Cardiac septum (tissue), 1 donor: ENCODE measurements around the gene TBC1D2B. TPM values are rescaled to one million over a fixed set of nuclear protein-coding genes. Genes with fewer than 3 reads are reported as not detected.
"Not testable (repeated sequence)": the region's sequence is repeated elsewhere in the genome, so short reads cannot be mapped to it uniquely, and the experiment has no call there.

Experiments
- DNase-seq: peaks from one replicate; pipeline ENCODE4 v3.0.0-alpha.2; 2020; ENCODE audit warnings: low spot score
- intact Hi-C: fragments of 100-400 bp; cut with DNase I; formaldehyde crosslinking; loops from one replicate; pipeline ENCODE4 v1.14.0; 2022
- total RNA-seq: library from RNA; stranded (reverse); fragmentation: NEBNext Ultra II Directional; extraction: Animal tissue kit (Norgen Biotek cat#: 25700); gene quantifications from one replicate; pipeline ENCODE4 v1.2.1, GENCODE V29; 2021
- donor health status: DM: no; HTN: no; CAD: no.

The TBC1D2B gene
- total RNA-seq, 1 donor from 2014 or later: 11.3 TPM

GRCh38 chr15:77996713-77997171 is 80.8 kb downstream of the TBC1D2B start:
- DNase-seq, intact Hi-C loops: not testable (repeated sequence)

- intact Hi-C loops, DNase-seq: not testable (repeated sequence)
These were observed 81.3 kb downstream of the TBC1D2B start for GRCh38 chr15:77996226-77996625.

DNA sequence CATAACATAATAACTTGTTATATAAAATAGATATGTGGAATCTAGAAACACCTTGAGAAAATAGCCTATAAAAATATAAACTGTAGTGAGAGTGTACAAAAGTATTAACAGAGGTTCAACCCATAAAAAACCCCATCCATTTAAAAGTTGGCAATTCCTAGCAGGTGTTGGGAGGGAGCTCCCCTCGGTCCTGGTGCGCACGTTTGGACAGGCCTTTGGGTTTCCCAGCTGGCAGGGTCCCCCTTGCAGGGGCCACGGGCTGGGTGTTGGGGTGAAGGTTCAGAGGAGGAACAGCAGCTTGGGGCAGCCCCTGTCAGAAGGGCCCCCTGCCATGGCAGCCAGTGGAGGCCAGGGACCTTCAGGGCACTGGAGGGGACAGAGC is 82.0 kb downstream of the TBC1D2B start:
- intact Hi-C loops, DNase-seq: not testable (repeated sequence)

- intact Hi-C loops: loop anchor here (5.0 kb wide), 1 partner anchor 62 kb away; no protein-coding TSS in a partner anchor
- DNase-seq: not testable (repeated sequence)
These were observed 82.5 kb downstream of the TBC1D2B start for GRCh38 chr15:77994893-77995536.

DNA sequence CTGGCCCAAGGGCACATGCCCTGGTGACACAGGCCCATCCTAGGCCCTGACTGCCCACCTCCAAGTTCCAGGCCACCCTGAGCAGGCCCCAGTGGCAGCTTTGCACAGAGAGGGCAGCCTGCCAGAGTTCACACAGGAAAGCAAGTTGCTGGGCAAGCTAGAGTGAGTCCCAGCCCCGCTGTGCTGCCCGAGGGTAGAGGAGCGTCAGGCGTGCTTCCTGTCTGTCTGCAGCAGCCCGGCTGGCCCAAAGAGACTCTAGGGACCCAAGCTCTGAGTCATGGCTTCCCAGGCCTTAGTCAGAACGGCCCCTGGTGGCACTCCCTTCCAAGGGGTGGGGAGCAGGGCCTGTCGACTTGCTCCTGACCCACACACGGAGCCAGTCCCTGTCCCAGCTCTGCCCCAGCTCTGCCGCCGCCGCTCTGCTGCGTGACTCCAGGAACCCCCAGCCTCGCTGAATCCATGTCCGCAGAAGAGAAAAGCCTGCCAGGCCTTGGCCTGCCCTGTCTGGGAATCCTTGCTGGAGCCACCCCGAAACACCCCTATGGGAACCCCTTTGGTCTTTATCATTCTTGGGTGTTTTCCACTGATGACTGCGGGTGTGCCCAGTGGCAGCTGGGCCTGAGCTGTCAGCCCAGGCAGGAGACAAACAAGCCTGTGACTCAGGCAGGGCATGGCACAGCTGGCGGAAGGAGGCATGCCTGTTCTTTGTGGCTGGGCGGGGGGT is 83.4 kb downstream of the TBC1D2B start:
- DNase-seq: peak; percentile 90
- intact Hi-C loops: loop anchor here (2.0 to 5.0 kb wide), 2 partner anchors 19 to 63 kb away; no protein-coding TSS in a partner anchor

DNA sequence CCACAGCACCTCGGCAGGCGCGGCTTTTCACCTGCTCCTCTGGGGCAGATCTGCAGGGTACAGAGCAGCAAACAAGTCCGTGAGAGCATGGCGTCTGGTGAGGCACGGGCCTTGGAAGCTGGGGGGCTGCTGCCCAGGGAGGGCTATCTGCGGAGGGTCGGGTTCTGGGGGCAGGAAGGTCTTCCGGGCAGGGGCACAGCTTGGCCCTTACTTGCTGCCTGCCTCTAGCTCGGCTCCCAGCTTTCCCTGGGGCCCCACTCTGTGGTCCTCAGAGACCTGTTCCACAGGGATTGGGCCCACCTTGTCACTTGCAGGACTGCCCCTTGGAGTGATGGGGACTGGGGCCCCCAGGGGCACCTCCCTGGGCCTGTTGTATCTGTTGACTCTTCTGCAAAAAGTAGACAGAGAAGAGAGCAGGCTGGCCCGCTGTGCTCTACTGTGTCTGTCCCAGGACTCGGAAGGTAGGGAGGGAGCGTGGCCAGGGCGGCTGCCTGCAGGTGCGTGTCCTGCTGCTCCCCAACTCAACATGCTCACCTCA is 84.1 kb downstream of the TBC1D2B start:
- intact Hi-C loops: loop anchor here (2.0 to 5.0 kb wide), 2 partner anchors 19 to 64 kb away; no protein-coding TSS in a partner anchor
- no peak for DNase-seq

GRCh38 chr15:77992356-77993222 is 84.9 kb downstream of the TBC1D2B start:
- intact Hi-C loops: loop anchor here (2.0 to 5.0 kb wide), 2 partner anchors 18 to 65 kb away; no protein-coding TSS in a partner anchor
- peak; percentile 31 for DNase-seq

DNA sequence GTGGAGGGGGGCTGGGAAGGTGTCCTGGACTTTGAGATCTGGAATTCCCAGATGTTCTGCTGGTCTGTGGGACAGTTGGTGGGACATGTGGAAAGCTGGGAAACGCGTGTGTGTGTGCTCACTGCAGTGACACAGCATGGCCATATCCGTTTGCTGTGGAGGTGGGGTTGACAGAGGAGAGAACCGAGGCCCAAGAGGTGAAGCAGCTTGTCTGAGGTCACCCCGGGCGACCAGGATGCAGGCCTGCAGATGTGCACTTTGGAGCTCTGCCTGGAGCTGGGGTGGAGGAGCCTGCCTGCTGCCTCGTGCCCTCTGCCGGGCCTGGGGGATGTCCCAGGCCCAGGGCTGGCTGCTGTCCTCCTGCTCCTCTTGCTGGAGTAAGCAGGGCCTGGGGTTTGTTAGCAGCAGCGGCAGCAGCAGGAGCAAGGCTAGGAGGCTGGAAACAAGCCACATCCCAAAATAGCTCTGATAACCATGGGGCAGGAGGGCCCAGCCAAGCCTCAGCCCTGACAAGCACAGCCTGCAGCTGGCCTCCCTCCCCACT is 85.8 kb downstream of the TBC1D2B start:
- intact Hi-C loops: loop anchor here (2.0 to 5.0 kb wide), 2 partner anchors 17 to 66 kb away; no protein-coding TSS in a partner anchor
- DNase-seq: peak; percentile 89

DNA sequence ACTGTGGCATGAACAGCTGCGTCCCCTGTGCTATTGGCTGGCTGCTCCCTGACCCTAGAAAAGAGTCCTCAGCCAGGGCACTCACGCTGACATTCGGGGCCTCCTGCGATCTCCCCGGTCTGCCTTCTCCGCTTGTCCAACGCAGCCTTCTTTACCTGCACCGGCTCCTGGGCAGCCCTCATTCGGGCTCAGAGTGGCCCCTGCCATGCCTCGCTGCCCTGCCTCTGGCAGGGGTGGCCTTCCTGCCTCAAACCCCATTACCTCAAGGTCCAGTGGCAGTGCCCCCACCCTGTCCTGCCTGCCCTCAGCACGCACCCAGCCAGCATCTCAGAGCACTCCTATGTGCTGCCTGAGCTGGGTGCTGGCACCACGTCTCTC is 86.5 kb downstream of the TBC1D2B start:
- intact Hi-C loops: loop anchor here (5.0 kb wide), 1 partner anchor 66 kb away; no protein-coding TSS in a partner anchor
- DNase-seq: no peak

- DNase-seq: no peak
- intact Hi-C loops: loop anchor here (5.0 kb wide), 1 partner anchor 68 kb away; no protein-coding TSS in a partner anchor
These were observed 88.0 kb downstream of the TBC1D2B start for GRCh38 chr15:77989296-77990143.

GRCh38 chr15:77988347-77989295 is 88.9 kb downstream of the TBC1D2B start:
- intact Hi-C loops: no loop called here
- no peak for DNase-seq

DNA sequence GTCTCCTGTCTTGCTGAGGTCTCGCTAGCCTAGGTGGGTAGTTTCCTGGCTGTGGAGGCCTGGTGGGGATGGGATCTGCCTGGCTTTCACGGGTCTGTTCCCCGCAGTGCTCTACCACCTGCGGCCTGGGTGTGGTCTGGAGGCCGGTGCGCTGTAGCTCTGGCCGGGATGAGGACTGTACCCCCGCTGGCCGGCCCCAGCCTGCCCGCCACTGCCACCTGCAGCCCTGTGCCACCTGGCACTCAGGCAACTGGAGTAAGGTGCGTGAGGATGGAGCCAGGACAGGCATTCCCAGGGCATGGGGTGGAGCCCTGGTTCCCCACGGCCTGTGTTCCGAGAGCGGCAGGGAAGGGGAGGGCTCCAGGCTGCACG is 89.8 kb downstream of the TBC1D2B start:
- DNase-seq: not testable (repeated sequence)

DNA sequence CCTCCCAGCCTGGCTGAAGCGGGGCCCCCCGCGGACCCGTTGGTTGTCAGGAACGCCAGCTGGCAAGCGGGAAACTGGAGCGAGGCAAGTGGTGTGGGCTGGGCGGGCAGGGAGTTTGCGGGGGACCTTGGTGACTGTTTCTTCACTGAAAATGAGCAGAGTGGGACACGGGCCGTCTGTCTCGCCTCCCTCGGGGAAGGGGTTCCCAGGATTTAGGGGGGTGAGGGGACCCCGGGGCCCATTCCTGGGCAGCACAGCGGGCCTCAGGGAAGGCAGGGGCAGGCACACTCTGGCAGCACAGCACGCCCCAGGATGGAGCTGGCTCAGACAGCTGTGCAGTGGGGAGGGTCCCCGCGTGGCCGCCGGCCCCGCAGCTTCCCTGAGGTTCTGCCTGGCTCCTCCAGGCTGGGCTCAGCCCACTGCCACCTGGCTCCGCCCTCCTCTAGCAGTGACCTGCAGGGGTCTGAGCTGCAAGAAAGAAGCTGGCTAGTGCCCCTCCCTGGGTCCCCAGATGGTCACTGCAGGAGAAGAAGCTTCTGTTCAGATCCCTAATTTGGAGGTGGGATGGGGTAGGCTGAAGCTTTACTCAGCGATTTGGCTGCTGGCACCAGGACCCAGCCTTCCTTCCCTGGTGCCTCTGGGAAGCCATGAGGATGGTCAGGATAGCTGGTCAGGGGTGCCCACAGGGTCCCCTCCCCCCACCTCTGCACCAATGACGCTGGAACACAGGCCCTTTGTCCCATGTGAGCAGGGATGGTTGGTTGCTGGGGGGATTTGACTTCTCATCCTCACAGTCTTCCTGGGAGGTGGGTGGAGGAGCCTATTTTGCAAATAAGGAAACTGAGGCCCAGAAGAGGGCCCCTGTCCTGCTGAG is 90.4 kb downstream of the TBC1D2B start:
- intact Hi-C loops: no loop called here
- no peak for DNase-seq

More for the DNA sequence above, 89.8 kb downstream of the TBC1D2B start:
- intact Hi-C loops: not testable (repeated sequence)

- intact Hi-C loops: no loop called here
- no peak for DNase-seq
These were observed 91.5 kb downstream of the TBC1D2B start for GRCh38 chr15:77985931-77986480.

GRCh38 chr15:77985031-77985930 is 92.2 kb downstream of the TBC1D2B start:
- intact Hi-C loops: no loop called here
- DNase-seq: no peak
